Keratinocyte (primary cell): ENCODE measurements around the gene KCTD2. TPM values are rescaled to one million over a fixed set of nuclear protein-coding genes. Genes with fewer than 3 reads are reported as not detected.

Source experiments
- DNase-seq: peaks from one replicate; pipeline ENCODE4 v3.0.0-alpha.2; 2011; ENCODE audit warnings: low read depth, missing footprints, low spot score
- FAIRE-seq: peaks from 2 replicates; lab custom pipeline; 2011; peaks lifted over from hg19 to GRCh38; lab: Jason Lieb, UNC
- H2AFZ ChIP-seq: 2 replicates; pipeline ENCODE4 v1.6.0; 2012; ENCODE audit warnings: low read length, control low read depth, inconsistent platforms; ENCODE audit not compliant: control insufficient read depth
- H3K27ac ChIP-seq: 2 replicates; pipeline ENCODE4 v1.5.1; 2011; ENCODE audit warnings: low read length; ENCODE audit not compliant: control insufficient read depth, insufficient read depth
- H3K27me3 ChIP-seq: 3 replicates; pipeline ENCODE4 v1.6.0; 2011; ENCODE audit warnings: low read length; ENCODE audit not compliant: control insufficient read depth, insufficient read depth; ENCODE audit errors: extremely low read depth
- H3K36me3 ChIP-seq, 2 experiments: 2 replicates in 1 of 2; 3 replicates in 1 of 2; pipeline ENCODE4 v1.5.1; 2011; ENCODE audit warnings: low read length in 2 of 2, mild to moderate bottlenecking in 1 of 2; ENCODE audit not compliant: control insufficient read depth in 2 of 2, insufficient read depth in 2 of 2; ENCODE audit errors: extremely low read depth in 1 of 2
- H3K4me1 ChIP-seq: 3 replicates; pipeline ENCODE4 v1.5.1; 2011; ENCODE audit warnings: low read length; ENCODE audit not compliant: control insufficient read depth, insufficient read depth; ENCODE audit errors: extremely low read depth
- H3K4me2 ChIP-seq: 3 replicates; pipeline ENCODE4 v1.6.0; 2011; ENCODE audit warnings: low read depth, low read length; ENCODE audit not compliant: control insufficient read depth, insufficient read depth; ENCODE audit errors: extremely low read depth
- H3K4me3 ChIP-seq, 3 experiments: fragments of 200-600 bp in 1 of 3; sonication (generic) in 1 of 3; 2 replicates in 2 of 3; 3 replicates in 1 of 3; pipeline ENCODE4 v1.5.1; 2011 to 2016; ENCODE audit warnings: low read length in 3 of 3, mild to moderate bottlenecking in 3 of 3, control low read depth in 2 of 3, inconsistent platforms in 1 of 3, low read depth in 1 of 3, mixed read lengths in 1 of 3, mixed run types in 1 of 3, moderate library complexity in 1 of 3; ENCODE audit not compliant: control insufficient read depth in 2 of 3, insufficient read depth in 2 of 3; ENCODE audit errors: extremely low read depth in 1 of 3
- H3K79me2 ChIP-seq: 2 replicates; pipeline ENCODE4 v1.6.0; 2012; ENCODE audit warnings: low read length; ENCODE audit not compliant: control insufficient read depth, insufficient read depth
- H3K9ac ChIP-seq: 3 replicates; pipeline ENCODE4 v1.6.0; 2011; ENCODE audit warnings: low read length; ENCODE audit not compliant: control insufficient read depth, insufficient read depth; ENCODE audit errors: extremely low read depth
- H3K9me1 ChIP-seq: 3 replicates; pipeline ENCODE4 v1.6.0; 2011; ENCODE audit warnings: low read length; ENCODE audit not compliant: control insufficient read depth, insufficient read depth; ENCODE audit errors: extremely low read depth
- H3K9me3 ChIP-seq: 2 replicates; pipeline ENCODE4 v1.5.1; 2012; ENCODE audit warnings: low read depth, low read length; ENCODE audit not compliant: control insufficient read depth
- H4K20me1 ChIP-seq: 3 replicates; pipeline ENCODE4 v1.6.0; 2011; ENCODE audit warnings: low read length; ENCODE audit not compliant: control insufficient read depth, insufficient read depth; ENCODE audit errors: extremely low read depth
- CTCF ChIP-seq, 3 experiments: IDR thresholded peaks in 1 of 3; conservative IDR thresholded peaks in 1 of 3; optimal IDR thresholded peaks in 1 of 3; 2 replicates in 2 of 3; 3 replicates in 1 of 3; pipeline versions ENCODE3 to v1.5.1; 2011; ENCODE audit warnings: low read length in 3 of 3, mild to moderate bottlenecking in 3 of 3, moderate library complexity in 2 of 3, control low read depth in 1 of 3, inconsistent platforms in 1 of 3; ENCODE audit not compliant: insufficient read depth in 2 of 3; ENCODE audit errors: extremely low read depth in 1 of 3
- EZH2 ChIP-seq: IDR thresholded peaks from one replicate; pipeline ENCODE4 v1.6.1; 2012; ENCODE audit warnings: inconsistent platforms, mild to moderate bottlenecking, low read length, moderate library complexity
- dilution Hi-C: fragments of 300-500 bp; cut with MboI; formaldehyde crosslinking; loops from one replicate; pipeline ENCODE4 v1.7.0; 2020; ENCODE audit warnings: low sequenced_read_pairs; ENCODE audit not compliant: extremely low pct_ligation_motif_present
- polyA plus RNA-seq, 5 experiments: library from polyadenylated mRNA; depleted of rRNA in 3 of 5; stranded (reverse) in 3 of 5; stranded (forward) in 1 of 5; unstranded in 1 of 5; fragments of >200 nt; gene quantifications; 1 replicate in 1 of 5; 2 replicates in 3 of 5; 3 replicates in 1 of 5; pipeline versions ENCODE4 v1.2.1 to v1.2.3, GENCODE V29; 2011 to 2012; ENCODE audit warnings: missing spikeins in 2 of 5, low read depth in 1 of 5, low replicate concordance in 1 of 5

The KCTD2 gene
- polyA plus RNA-seq, 1 donor (not counting 4 experiments of a cell fraction or from before 2014, with no cell fraction given) = 20.7 TPM

GRCh38 chr17:75012346-75013091, 34.5 kb upstream of the KCTD2 start, which contains the start of gene MRPL58:
MRPL58 (plus strand) TSS chr17:75012670; CDS start chr17:75012687, 17 bp downstream.
- Histone ChIP-seq H3K9me3 (no peaks in the 10 kb centered on the region), H4K20me1 (no peaks in the 10 kb centered on the region), H3K9me1 (peaks cover 4% of the 10 kb centered on the region), H3K9ac (peak within 1 kb of the TSS; percentile 76), H3K27ac (peak within 1 kb of the TSS; percentile 61), H3K4me1 (peaks cover 21% of the 10 kb centered on the region), H2AFZ (peak within 1 kb of the TSS; percentile 94), H3K4me2 (peak within 1 kb of the TSS; percentile 98), H3K79me2 (peaks cover 26% of the 10 kb centered on the region), H3K27me3 (no peaks in the 10 kb centered on the region), H3K36me3 (peaks cover 0 to 2% of the 10 kb centered on the region in 2 experiments), H3K4me3 (peak within 1 kb of the TSS; percentile 75 to 90 (median 87))
- no peak for FAIRE-seq
- DNase-seq = no peak
- TF ChIP-seq EZH2 (no peak), CTCF (optimal IDR thresholded peaks at IDR 0.05 in 1 of 3, IDR thresholded peaks at IDR 0.05 in 1 of 3, conservative IDR thresholded peaks at IDR 0.05 in 1 of 3; ENCODE audit: extremely low read depth in 1 of 3, insufficient read depth in 2 of 3, low read length in 3 of 3) (peak in 1 of 3 experiments; percentile 70)
- dilution Hi-C loops = no loop called here

DNA sequence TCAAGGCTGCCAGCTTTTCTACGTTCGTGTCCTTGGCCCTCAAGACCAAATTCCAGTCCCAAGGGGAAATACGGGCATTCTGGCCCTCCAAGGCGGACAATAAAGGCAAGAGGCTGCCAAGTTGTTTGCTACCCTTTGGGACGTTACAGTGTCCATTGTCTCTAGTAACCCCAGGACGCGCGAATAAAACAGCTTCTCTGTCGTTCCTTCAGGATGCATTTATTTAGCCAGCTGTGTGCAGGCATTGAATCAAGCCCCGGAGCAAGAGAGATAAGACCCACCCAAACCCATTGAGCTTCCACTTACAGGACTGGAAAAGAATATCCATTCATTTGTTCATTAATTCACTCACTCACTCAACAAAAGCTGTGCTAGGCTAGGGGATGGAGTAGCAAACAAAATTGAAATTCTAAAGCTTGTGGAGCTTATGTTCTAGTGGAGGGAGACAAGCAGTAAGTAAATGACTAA, 33.9 kb upstream of the KCTD2 start:
- dilution Hi-C loops = no loop called here
- DNase-seq = no peak
- TF ChIP-seq EZH2 (no peak), CTCF (optimal IDR thresholded peaks at IDR 0.05 in 1 of 3, IDR thresholded peaks at IDR 0.05 in 1 of 3, conservative IDR thresholded peaks at IDR 0.05 in 1 of 3; ENCODE audit: extremely low read depth in 1 of 3, insufficient read depth in 2 of 3, low read length in 3 of 3) (no peak)
- H2AFZ ChIP-seq = no peak overlapping the region
- H3K9me1 ChIP-seq = peaks cover 4% of the 10 kb centered on the region
- H3K27me3 ChIP-seq = no peaks in the 10 kb centered on the region
- no peaks in the 10 kb centered on the region for H3K9me3 ChIP-seq
- H3K4me2 ChIP-seq = peak overlapping the region; percentile 96
- peak overlapping the region; percentile 61 for H3K27ac ChIP-seq
- no peak for FAIRE-seq
- H3K4me3 ChIP-seq = peak overlapping the region; percentile 75 to 90 (median 87)
- no peaks in the 10 kb centered on the region for H4K20me1 ChIP-seq
- peaks cover 21% of the 10 kb centered on the region for H3K4me1 ChIP-seq
- H3K9ac ChIP-seq = peak overlapping the region; percentile 76
- peaks cover 26% of the 10 kb centered on the region for H3K79me2 ChIP-seq
- H3K36me3 ChIP-seq = peaks cover 0 to 2% of the 10 kb centered on the region in 2 experiments
